Activated T-helper 1 cell treated with anti-CD3 and anti-CD28 coated beads, Interleukin-12 subunit alpha, Interleukin-12 subunit beta, Interleukin-2, Interleukin-4 antibody, amounts not matched to agents 30 ng/mL and 10 ng/mL and 1 ng/mL, durations not matched to agents 14 hours and 24 hours and 36 hours (primary cell): ENCODE results near the gene DNM2. TPM values are rescaled to one million over a fixed set of nuclear protein-coding genes. Genes with fewer than 3 reads are reported as not detected.

Experiments used
- DNase-seq: peaks from one replicate; pipeline ENCODE4 v3.0.0; 2021; ENCODE audit warnings: low spot score
- H3K27ac Mint-ChIP-seq: one replicate; pipeline ENCODE4 v1.8.0; 2021; ENCODE audit warnings: mild to moderate bottlenecking, mixed read lengths
- H3K27me3 Mint-ChIP-seq: one replicate; pipeline ENCODE4 v1.8.0; 2022; ENCODE audit warnings: mild to moderate bottlenecking, moderate library complexity, mixed read lengths; ENCODE audit not compliant: insufficient read depth
- H3K36me3 Mint-ChIP-seq: one replicate; pipeline ENCODE4 v1.8.0; 2021; ENCODE audit warnings: low read depth, mixed read lengths
- H3K4me1 Mint-ChIP-seq: one replicate; pipeline ENCODE4 v1.8.0; 2021; ENCODE audit warnings: low read depth, mixed read lengths
- H3K4me3 Mint-ChIP-seq: one replicate; pipeline ENCODE4 v1.8.0; 2021; ENCODE audit warnings: mild to moderate bottlenecking, moderate library complexity, mixed read lengths
- H3K9me3 Mint-ChIP-seq: one replicate; pipeline ENCODE4 v1.8.0; 2021; ENCODE audit warnings: mixed read lengths
- intact Hi-C: fragments of 100-400 bp; cut with micrococcal nuclease; formaldehyde crosslinking; loops from one replicate; pipeline ENCODE4 v1.15.1; 2024
- total RNA-seq: library from RNA; stranded (reverse); gene quantifications from 2 replicates; pipeline ENCODE4 v1.2.3, GENCODE V29; 2022

DNM2 gene
- total RNA-seq, 1 donor from 2014 or later, result 240 TPM

DNA sequence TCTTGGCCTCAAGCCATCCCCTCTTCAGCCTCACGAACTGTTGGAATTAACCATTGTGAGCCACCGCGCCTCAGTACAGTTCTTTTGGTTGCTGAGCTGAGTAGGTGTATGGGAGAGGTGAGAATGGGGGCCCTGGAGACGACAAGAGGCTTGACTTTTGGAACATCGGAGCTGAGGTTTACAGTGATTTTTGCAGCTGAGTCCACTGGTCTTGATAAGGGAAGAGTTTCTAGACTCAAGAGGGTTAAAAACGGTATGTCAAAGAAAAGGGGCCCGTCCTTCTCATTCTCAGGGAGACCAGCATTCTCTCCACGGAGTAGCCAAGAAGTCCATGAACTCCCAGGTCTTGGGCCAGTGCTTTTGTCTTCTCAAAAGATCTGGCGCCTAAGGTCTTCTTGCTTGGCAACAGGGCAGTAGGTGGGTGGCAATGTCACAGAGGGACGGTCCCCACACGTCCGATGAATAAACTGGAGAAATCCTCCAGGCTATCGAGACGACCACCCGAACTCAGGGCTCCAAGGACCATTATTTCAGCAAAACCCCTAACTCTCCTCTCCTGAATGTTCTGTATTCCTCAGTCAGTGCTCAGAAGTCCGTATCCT is 23.1 kb upstream of the DNM2 start:
- no peak for DNase-seq
- Mint-ChIP-seq H3K27ac (no peak overlapping the region), H3K4me3 (peak overlapping the region; percentile 19), H3K36me3 (peaks cover 22% of the 10 kb centered on the region), H3K27me3 (peaks cover 6% of the 10 kb centered on the region), H3K4me1 (peaks cover 26% of the 10 kb centered on the region), H3K9me3 (no peaks in the 10 kb centered on the region)
- intact Hi-C loops, result loop anchor here (1.0 to 10.0 kb wide), 5 partner anchors 93 to 360 kb away; partner anchors contain the start of genes CDC37, ICAM3, KEAP1 and KRI1

DNA sequence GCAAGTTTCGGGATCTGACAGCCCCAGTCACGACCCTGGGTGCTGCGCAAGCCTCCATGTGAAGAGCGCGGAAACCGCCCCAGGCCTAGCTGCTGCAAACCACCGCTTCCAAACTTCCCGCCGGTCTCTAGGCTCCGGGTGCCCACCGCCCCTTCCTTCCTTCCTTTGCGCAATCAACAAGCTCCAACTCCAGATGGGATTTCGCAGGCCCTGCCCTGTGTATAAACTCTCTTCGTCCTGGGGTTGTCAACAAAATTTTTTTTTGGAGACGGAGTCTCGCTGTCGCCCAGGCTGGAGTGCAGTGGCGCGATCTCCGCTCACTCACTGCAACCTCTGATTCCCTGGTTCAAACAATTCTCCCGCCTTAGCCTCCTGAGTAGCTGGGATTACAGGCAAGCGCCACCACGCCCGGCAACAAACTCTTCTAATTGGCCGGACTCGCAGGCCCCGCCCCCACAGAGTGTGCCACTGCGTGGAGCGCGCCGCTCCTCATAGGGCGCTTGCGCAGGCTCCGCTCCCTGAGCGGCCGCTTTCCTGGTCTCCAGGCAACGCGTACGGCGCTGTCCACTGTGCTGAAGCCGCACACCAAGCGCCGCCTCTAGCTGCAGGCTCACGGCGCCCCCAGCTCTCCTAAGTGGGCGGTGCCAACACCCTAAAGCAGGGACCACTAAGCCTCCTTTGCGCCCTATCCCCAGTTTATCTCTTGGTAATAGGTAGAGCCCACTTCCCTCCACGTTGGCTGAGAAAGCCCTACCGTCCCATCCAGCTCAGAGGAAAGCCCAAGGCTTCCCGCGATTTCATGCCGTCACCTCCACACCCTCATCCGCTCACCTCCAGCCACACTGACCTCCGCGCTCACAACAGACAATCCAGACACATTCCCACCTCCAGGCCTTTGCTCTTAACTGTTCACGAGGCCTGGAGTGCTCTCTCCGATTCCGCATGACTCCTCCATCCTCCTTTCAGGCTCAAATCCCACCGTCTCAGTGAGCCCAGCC is 22.2 kb upstream of the DNM2 start:
- peaks cover 26% of the 10 kb centered on the region for H3K4me1 Mint-ChIP-seq
- H3K27ac Mint-ChIP-seq, result no peak overlapping the region
- no peaks in the 10 kb centered on the region for H3K9me3 Mint-ChIP-seq
- peak; percentile 91 for DNase-seq
- peaks cover 15% of the 10 kb centered on the region for H3K36me3 Mint-ChIP-seq
- H3K27me3 Mint-ChIP-seq, result peaks cover 6% of the 10 kb centered on the region
- H3K4me3 Mint-ChIP-seq, result peak overlapping the region; percentile 55
- intact Hi-C loops, result loop anchor here (1.0 to 10.0 kb wide), 5 partner anchors 93 to 361 kb away; partner anchors contain the start of genes CDC37, ICAM3, KEAP1 and KRI1

DNA sequence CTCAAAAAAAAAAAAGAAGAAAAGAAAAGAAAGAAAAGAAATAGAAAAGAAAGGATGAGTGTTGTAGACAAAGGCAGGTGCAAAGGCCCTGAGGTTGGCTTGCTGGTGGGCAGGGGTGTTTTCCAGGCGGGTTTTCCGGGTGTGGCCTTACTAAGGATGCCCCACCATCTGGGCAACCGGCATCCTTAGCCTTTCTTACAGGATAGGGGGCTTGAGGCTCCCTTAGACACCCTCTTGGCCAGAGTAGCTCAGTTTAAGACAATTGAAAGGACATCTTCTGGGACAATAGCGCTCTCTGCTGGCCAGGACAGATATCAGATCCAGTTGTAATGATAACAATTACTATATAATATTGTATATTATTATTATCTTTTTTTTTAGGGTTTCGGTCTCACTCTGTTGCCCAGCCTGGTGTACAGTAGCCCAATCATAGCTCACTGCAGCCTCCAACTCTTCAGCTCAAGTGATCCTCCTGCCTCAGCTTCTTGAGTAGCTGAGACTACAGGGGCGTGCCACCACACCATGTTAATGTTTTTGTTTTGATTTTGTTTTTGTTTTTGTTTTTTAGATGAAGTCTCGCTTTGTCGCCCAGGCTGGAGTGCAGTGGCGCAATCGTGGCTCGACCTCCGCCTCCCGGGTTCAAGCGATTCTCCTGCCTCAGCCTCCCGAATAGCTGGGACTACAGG is 18.1 kb upstream of the DNM2 start:
- Mint-ChIP-seq H3K9me3 (no peaks in the 10 kb centered on the region), H3K4me1 (peaks cover 32% of the 10 kb centered on the region), H3K27ac (no peak overlapping the region), H3K4me3 (no peak overlapping the region), H3K27me3 (peaks cover 6% of the 10 kb centered on the region), H3K36me3 (no peaks in the 10 kb centered on the region)
- intact Hi-C loops, result loop anchor here (1.0 to 10.0 kb wide), 4 partner anchors 118 to 365 kb away; partner anchors contain the start of genes CDC37, ICAM3, KEAP1 and RAVER1
- DNase-seq, result peak; percentile 59

DNA sequence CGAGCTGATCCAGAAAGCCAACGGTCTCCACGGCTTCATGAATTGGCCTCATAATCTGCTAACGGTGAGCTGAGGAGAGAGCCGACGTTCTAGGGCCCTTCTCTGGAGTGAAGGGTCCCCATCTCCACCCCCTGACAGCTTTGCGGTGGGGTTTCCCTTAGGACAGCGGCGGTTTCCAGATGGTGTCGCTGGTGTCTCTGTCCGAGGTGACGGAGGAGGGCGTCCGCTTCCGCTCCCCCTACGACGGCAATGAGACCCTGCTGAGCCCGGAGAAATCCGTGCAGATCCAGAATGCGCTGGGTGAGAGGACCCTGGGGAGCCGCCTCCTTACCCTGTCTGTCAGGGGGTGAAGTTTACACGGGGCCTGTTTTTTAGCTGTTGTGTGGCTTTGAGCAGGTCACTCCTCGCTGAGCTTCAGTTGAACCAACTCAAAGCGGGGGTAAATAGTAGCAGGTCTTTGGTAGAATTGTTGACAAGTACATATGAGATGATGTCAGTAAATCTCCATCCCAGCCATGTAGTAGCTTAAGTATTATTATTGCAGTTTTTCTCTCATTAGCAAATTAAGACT is 15.8 kb upstream of the DNM2 start:
- H3K27ac Mint-ChIP-seq, result peak overlapping the region; percentile 72
- intact Hi-C loops, result loop anchor here (1.0 kb wide), 2 partner anchors 49 to 98 kb away; no protein-coding TSS in a partner anchor
- H3K27me3 Mint-ChIP-seq, result peaks cover 1% of the 10 kb centered on the region
- H3K9me3 Mint-ChIP-seq, result no peaks in the 10 kb centered on the region
- no peak for DNase-seq
- peak overlapping the region; percentile 90 for H3K4me3 Mint-ChIP-seq
- peaks cover 2% of the 10 kb centered on the region for H3K36me3 Mint-ChIP-seq
- H3K4me1 Mint-ChIP-seq, result peaks cover 13% of the 10 kb centered on the region

DNA sequence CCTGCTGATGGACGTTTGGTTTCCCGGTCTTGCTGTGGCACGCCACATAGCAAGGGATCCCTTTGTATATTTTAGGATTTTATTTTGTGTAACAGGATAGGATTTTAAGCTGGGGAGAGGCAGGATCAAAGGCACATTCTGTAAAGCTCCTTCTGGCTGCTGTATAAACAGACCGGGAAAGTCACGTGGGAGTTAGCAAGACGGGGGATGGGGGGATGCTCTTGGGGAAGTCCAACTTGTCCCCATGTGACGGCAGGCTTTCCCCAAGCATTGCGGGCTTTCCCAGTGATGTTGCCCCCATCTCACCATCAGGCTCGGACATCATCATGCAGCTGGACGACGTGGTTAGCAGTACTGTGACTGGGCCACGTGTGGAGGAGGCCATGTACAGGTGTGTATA is 10.9 kb upstream of the DNM2 start:
- H3K27ac Mint-ChIP-seq, result no peak overlapping the region
- peaks cover 5% of the 10 kb centered on the region for H3K36me3 Mint-ChIP-seq
- H3K4me1 Mint-ChIP-seq, result peaks cover 4% of the 10 kb centered on the region
- intact Hi-C loops, result no loop called here
- DNase-seq, result no peak
- H3K4me3 Mint-ChIP-seq, result no peak overlapping the region
- no peaks in the 10 kb centered on the region for H3K27me3 Mint-ChIP-seq
- no peaks in the 10 kb centered on the region for H3K9me3 Mint-ChIP-seq

DNA sequence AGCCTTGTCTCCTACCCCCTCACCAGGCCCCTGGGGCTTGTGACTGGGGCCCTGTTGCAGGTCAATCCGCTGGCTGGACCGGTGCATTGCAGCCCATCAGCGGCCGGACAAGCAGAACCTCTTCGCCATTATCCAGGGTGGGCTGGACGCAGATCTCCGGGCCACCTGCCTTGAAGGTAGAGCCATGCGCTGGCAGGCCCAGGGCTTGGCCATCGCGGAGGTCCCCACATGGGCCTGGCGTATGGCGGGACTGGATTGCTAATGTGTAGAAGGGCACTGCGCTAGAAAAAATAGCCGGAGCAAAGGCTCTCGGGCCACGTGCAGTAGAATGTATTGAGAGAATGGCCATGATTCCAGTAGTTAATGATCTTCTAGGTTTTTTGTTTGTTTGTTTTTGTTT is 10.4 kb upstream of the DNM2 start:
- DNase-seq, result no peak
- H3K4me1 Mint-ChIP-seq, result no peaks in the 10 kb centered on the region
- intact Hi-C loops, result no loop called here
- H3K27ac Mint-ChIP-seq, result no peak overlapping the region
- H3K9me3 Mint-ChIP-seq, result no peaks in the 10 kb centered on the region
- no peaks in the 10 kb centered on the region for H3K27me3 Mint-ChIP-seq
- H3K4me3 Mint-ChIP-seq, result no peak overlapping the region
- peaks cover 5% of the 10 kb centered on the region for H3K36me3 Mint-ChIP-seq

DNA sequence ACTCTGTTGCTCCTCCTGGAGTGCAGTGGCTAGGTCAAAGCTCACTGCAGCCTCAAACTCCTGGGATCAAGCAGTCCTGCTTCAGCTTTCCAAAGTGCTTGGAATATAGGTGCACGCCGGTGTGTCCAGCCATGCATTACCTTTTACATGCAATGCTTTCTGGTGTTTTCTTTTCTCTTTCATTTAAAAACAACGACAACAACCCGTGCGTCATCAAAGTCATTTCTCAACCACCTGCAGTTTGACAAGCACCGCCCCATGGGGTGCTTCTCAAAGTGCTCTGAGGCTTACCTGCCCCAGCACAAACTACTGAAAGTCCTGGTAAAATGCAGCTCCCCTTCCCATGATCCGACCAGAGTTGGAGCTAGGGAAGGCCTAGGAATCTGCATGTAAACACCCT is 9.6 kb upstream of the DNM2 start:
- no peaks in the 10 kb centered on the region for H3K4me1 Mint-ChIP-seq
- intact Hi-C loops, result no loop called here
- no peaks in the 10 kb centered on the region for H3K9me3 Mint-ChIP-seq
- DNase-seq, result no peak
- peaks cover 5% of the 10 kb centered on the region for H3K36me3 Mint-ChIP-seq
- no peak overlapping the region for H3K27ac Mint-ChIP-seq
- H3K27me3 Mint-ChIP-seq, result no peaks in the 10 kb centered on the region
- H3K4me3 Mint-ChIP-seq, result no peak overlapping the region

DNA sequence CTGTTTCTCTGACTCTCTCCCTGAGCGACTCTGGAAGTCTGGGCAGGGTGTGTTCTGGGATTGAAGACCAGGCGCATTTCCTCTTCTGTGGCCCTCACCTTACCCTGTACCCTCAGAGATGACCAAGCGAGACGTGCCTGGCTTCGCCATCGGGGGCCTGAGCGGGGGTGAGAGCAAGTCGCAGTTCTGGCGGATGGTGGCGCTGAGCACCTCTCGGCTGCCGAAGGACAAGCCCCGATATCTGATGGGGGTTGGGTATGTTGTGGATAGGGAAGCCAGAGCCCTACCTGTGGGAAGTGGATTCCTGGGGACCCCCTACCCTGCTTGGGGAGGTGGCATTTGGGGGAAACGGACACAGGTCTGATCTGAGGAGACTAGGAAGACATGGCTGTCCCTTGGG is 5.8 kb upstream of the DNM2 start:
- Mint-ChIP-seq H3K4me1 (peaks cover 2% of the 10 kb centered on the region), H3K27ac (no peak overlapping the region), H3K27me3 (no peaks in the 10 kb centered on the region), H3K4me3 (no peak overlapping the region), H3K36me3 (peaks cover 7% of the 10 kb centered on the region), H3K9me3 (no peaks in the 10 kb centered on the region)
- no peak for DNase-seq
- intact Hi-C loops, result loop anchor here (10.0 kb wide), 1 partner anchor 383 kb away; no protein-coding TSS in a partner anchor

DNA sequence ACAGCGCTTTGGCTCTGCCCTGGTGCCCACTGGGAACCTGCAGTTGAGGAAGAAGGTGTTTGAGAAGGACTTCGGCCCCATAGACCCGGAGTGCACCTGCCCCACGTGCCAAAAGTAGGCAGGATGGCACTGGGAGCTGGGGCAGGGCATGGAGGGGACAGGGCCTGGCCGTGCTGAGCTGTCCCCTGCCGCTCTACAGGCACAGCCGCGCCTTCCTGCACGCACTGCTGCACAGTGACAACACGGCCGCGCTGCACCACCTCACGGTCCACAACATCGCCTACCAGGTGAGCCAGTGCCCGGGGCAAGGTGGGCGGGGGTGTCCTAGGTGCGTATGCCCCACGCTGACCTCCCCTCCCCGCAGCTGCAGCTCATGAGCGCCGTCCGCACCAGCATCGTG is 5.1 kb upstream of the DNM2 start:
- H3K27ac Mint-ChIP-seq, result no peak overlapping the region
- H3K27me3 Mint-ChIP-seq, result no peaks in the 10 kb centered on the region
- intact Hi-C loops, result loop anchor here (10.0 kb wide), 1 partner anchor 382 kb away; no protein-coding TSS in a partner anchor
- H3K4me1 Mint-ChIP-seq, result peaks cover 5% of the 10 kb centered on the region
- peaks cover 7% of the 10 kb centered on the region for H3K36me3 Mint-ChIP-seq
- H3K4me3 Mint-ChIP-seq, result no peak overlapping the region
- no peaks in the 10 kb centered on the region for H3K9me3 Mint-ChIP-seq
- no peak for DNase-seq

DNA sequence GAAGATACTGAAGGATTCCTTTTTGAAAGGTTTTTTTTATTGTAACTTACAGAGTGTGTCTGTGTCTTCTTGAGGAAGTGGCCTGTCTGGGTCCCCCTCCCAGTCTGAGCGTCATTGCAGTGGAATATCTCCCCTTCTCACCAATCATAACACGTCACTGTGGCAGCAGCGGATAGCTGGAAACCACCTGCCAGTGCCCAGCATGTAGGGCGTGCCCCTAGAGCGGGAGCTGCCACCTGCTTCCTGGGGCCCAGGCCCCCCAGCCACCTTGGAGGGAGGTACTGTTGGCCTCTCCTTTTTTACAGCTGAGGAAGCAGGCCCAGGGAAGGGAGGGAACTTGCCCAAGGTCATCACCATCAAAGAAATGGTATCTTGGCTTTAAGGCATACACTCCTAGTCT is 4.6 kb upstream of the DNM2 start:
- no peak for DNase-seq
- H3K27ac Mint-ChIP-seq, result no peak overlapping the region
- H3K36me3 Mint-ChIP-seq, result peaks cover 7% of the 10 kb centered on the region

DNA sequence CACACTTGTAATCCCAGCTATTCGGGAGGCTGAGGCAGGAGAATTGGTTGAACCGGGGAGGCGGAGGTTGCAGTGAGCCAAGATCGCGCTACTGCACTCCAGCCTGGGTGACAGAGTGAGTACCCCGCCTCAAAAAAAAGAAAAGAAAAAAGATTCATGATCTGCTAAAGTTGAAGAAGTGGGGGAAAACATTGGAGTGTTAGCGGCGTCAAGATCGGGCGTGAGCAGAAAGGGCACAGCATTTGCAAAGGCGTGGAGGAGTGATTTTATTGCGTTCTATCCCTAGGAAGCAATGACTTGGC is 874 bp upstream of the DNM2 start:
- Mint-ChIP-seq H3K27me3 (no peaks in the 10 kb centered on the region), H3K36me3 (peaks cover 8% of the 10 kb centered on the region), H3K9me3 (no peaks in the 10 kb centered on the region), H3K4me1 (peaks cover 29% of the 10 kb centered on the region), H3K4me3 (peak overlapping the region; percentile 72), H3K27ac (peak overlapping the region; percentile 63)
- no peak for DNase-seq
- intact Hi-C loops, result loop anchor here (1.0 to 10.0 kb wide), 11 partner anchors 14 to 378 kb away; partner anchors contain the start of genes ILF3, SMARCA4 and TMED1

More for the DNA sequence above, 4.6 kb upstream of the DNM2 start:
- Mint-ChIP-seq H3K27me3 (no peaks in the 10 kb centered on the region), H3K9me3 (no peaks in the 10 kb centered on the region), H3K4me1 (peaks cover 5% of the 10 kb centered on the region), H3K4me3 (no peak overlapping the region)
- intact Hi-C loops, result loop anchor here (10.0 kb wide), 1 partner anchor 381 kb away; no protein-coding TSS in a partner anchor
